Upper lobe of right lung (tissue), 1 donor: ENCODE data around the gene STX1A. TPM values are rescaled to one million over a fixed set of nuclear protein-coding genes. Genes with fewer than 3 reads are reported as not detected.
A peak's percentile ranks its signal among the peaks of the same experiment; 100 is the strongest.

Experiments used
- ATAC-seq: fragments of 200-7000 bp; cut with Tn5 transposase; one replicate; pipeline ENCODE4 v1.9.1; 2020; ENCODE audit warnings: mild to moderate bottlenecking, moderate library complexity
- DNase-seq: peaks from one replicate; pipeline ENCODE4 v3.0.0-alpha.2; 2020
- H3K27ac ChIP-seq: fragments of 200-600 bp; one replicate; pipeline ENCODE4 v1.8.0; 2022
- H3K27me3 ChIP-seq: fragments of 200-600 bp; one replicate; pipeline ENCODE4 v1.8.0; 2022; ENCODE audit warnings: mild to moderate bottlenecking
- H3K36me3 ChIP-seq: fragments of 200-600 bp; one replicate; pipeline ENCODE4 v1.8.0; 2022
- H3K4me1 ChIP-seq: fragments of 200-600 bp; one replicate; pipeline ENCODE4 v1.8.0; 2022
- H3K4me3 ChIP-seq: fragments of 200-600 bp; one replicate; pipeline ENCODE4 v1.8.0; 2022; ENCODE audit warnings: mild to moderate bottlenecking
- H3K9me3 ChIP-seq: fragments of 200-600 bp; one replicate; pipeline ENCODE4 v1.8.0; 2022
- intact Hi-C: fragments of 100-400 bp; cut with DNase I; formaldehyde crosslinking; loops from one replicate; pipeline ENCODE4 v1.11.0; 2022
- total RNA-seq: library from RNA; stranded (reverse); fragmentation: NEBNext Ultra II Directional; extraction: Animal tissue kit (Norgen Biotek cat#: 25700); gene quantifications from one replicate; pipeline ENCODE4 v1.2.1, GENCODE V29; 2021
- TF ChIP-seq, protein P1 (sequence below): fragments of 200-600 bp; IDR thresholded peaks from one replicate; pipeline ENCODE4 v1.8.0; 2022; ENCODE audit warnings: antibody characterized with exemption
- donor health status: DM: no; HTN: yes; CAD: no; lungs with severe emphysema.

Gene STX1A
- total RNA-seq, 1 donor from 2014 or later = 6.3 TPM

DNA sequence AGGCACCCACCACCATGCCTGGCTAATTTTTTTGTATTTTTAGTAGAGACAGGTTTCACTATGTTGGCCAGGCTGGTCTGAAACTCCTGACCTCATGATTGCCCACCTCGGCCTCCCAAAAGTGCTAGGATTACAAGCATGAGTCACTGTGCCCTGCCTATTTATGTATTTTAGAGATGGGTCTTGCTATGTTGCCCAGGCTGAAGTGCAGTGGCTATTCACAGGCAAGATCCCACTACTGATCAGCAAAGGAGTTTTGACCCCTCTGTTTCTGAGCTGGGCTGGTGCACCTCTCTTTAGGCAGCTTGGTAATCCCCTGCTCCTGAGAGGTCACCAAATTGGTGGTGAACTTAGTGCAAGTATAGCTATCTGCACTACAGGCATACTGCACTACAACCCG is 12.9 kb upstream of the STX1A start:
- H3K4me3 ChIP-seq = no peak overlapping the region
- intact Hi-C loops = no loop called here

DNA sequence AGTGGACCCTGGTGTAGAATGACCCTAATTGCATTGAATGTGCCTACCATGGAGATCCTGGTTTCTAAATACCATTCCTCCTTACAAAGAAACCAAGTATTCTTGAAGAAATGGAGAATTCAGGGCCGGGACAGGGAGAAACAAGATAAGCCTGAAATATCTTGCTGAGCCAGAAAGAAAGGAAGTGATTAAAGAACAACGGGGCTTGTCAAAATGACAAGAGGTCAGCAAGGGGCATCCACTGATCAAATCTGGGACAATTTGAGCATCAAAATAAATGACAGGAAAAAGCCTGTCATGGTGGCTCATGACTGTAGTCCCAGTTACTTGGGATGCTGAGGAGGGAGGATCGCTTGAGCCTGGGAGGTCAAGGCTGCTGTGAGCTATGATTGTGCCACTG is 11.0 kb upstream of the STX1A start:
- H3K27ac ChIP-seq = no peak overlapping the region
- H3K4me1 ChIP-seq = no peaks in the 10 kb centered on the region
- H3K36me3 ChIP-seq = no peaks in the 10 kb centered on the region
- H3K27me3 ChIP-seq = peaks cover 7% of the 10 kb centered on the region
- no peaks in the 10 kb centered on the region for H3K9me3 ChIP-seq
- no peak for DNase-seq
- intact Hi-C loops = no loop called here
- TF ChIP-seq, protein P1, sequence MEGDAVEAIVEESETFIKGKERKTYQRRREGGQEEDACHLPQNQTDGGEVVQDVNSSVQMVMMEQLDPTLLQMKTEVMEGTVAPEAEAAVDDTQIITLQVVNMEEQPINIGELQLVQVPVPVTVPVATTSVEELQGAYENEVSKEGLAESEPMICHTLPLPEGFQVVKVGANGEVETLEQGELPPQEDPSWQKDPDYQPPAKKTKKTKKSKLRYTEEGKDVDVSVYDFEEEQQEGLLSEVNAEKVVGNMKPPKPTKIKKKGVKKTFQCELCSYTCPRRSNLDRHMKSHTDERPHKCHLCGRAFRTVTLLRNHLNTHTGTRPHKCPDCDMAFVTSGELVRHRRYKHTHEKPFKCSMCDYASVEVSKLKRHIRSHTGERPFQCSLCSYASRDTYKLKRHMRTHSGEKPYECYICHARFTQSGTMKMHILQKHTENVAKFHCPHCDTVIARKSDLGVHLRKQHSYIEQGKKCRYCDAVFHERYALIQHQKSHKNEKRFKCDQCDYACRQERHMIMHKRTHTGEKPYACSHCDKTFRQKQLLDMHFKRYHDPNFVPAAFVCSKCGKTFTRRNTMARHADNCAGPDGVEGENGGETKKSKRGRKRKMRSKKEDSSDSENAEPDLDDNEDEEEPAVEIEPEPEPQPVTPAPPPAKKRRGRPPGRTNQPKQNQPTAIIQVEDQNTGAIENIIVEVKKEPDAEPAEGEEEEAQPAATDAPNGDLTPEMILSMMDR = no peak
- no peak for ATAC-seq
- no peak overlapping the region for H3K4me3 ChIP-seq

More for the DNA sequence above, 12.9 kb upstream of the STX1A start:
- H3K27me3 ChIP-seq = no peaks in the 10 kb centered on the region
- ATAC-seq (no peak), DNase-seq (no peak)
- TF ChIP-seq, protein P1 = no peak
- H3K27ac ChIP-seq = no peak overlapping the region
- H3K9me3 ChIP-seq = no peaks in the 10 kb centered on the region
- H3K4me1 ChIP-seq = no peaks in the 10 kb centered on the region
- peaks cover 12% of the 10 kb centered on the region for H3K36me3 ChIP-seq

DNA sequence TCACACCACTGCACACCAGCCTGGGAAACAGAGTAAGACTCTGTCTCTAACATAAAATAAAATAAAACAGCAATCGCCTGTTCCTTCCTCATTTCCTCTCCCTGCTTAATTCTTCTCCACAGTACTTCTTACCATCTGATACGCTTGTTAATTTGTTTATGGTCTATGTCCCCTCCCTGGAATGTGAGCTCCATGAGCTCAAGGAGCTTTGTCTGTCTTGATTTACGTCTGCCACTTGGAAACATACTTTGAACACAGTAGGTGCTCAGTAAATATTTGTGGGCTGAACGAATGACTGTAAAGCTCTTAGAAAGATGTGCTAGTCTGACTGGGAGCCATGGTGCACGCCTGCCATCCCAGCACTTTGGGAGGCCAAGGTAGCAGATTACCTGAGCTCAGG is 9.1 kb upstream of the STX1A start:
- no peak for ATAC-seq
- H3K27ac ChIP-seq = no peak overlapping the region
- H3K4me3 ChIP-seq = no peak overlapping the region
- peaks cover 7% of the 10 kb centered on the region for H3K27me3 ChIP-seq
- no peaks in the 10 kb centered on the region for H3K36me3 ChIP-seq
- intact Hi-C loops = loop anchor here (5.0 kb wide), 1 partner anchor 121 kb away; no protein-coding TSS in a partner anchor
- TF ChIP-seq, protein P1 = no peak
- no peaks in the 10 kb centered on the region for H3K9me3 ChIP-seq
- no peak for DNase-seq
- H3K4me1 ChIP-seq = no peaks in the 10 kb centered on the region

DNA sequence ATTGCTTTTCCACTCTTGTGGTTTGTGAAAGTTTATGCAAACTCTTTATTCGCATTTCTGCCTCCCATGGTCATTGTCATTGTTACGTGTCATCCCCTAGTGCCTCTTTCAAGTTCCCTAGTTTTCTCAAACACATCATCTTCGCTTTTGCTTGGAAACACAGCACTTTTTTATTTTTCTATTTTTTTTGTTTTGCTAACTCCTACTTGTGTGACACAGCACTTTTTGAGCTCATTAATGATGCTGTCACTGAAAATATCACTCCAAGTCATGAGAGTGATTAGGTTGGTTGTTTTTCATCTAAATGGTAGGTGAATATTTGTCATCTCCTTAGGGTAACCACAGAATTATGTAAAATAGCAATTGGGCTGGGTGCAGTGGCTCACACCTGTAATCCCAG is 8.5 kb upstream of the STX1A start:
- ATAC-seq = no peak
- Histone ChIP-seq H3K27ac (no peak overlapping the region), H3K4me3 (no peak overlapping the region)

DNA sequence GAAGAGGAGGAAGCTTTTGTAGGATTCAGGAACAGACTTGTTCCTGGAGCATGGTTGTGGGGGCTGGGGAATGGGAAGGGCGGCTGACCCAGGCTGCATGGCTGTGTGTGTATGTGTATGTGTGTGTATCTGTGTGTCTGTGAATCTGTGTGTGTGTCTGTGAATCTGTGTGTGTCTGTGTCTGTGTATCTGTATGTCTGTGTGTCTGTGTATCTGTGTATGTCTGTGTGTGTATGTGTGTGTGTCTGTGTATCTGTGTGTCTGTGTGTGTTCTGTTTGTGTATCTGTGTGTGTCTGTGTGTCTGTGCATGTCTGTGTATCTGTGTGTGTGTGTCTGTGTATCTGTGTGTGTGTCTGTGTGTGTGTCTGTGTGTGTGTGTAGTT is 6.6 kb upstream of the STX1A start:
- Histone ChIP-seq H3K4me3 (no peak overlapping the region), H3K27ac (no peak overlapping the region), H3K27me3 (peaks cover 7% of the 10 kb centered on the region), H3K4me1 (no peaks in the 10 kb centered on the region), H3K36me3 (no peaks in the 10 kb centered on the region), H3K9me3 (no peaks in the 10 kb centered on the region)
- DNase-seq = no peak
- intact Hi-C loops = loop anchor here (5.0 kb wide), 1 partner anchor 119 kb away; no protein-coding TSS in a partner anchor
- peak; percentile 20 for ATAC-seq
- TF ChIP-seq, protein P1 = peak; percentile 4

More for the DNA sequence above, 8.5 kb upstream of the STX1A start:
- DNase-seq = no peak
- H3K36me3 ChIP-seq = no peaks in the 10 kb centered on the region
- TF ChIP-seq, protein P1 = no peak
- no peaks in the 10 kb centered on the region for H3K9me3 ChIP-seq
- intact Hi-C loops = loop anchor here (5.0 kb wide), 1 partner anchor 121 kb away; no protein-coding TSS in a partner anchor
- H3K4me1 ChIP-seq = no peaks in the 10 kb centered on the region
- H3K27me3 ChIP-seq = peaks cover 7% of the 10 kb centered on the region

DNA sequence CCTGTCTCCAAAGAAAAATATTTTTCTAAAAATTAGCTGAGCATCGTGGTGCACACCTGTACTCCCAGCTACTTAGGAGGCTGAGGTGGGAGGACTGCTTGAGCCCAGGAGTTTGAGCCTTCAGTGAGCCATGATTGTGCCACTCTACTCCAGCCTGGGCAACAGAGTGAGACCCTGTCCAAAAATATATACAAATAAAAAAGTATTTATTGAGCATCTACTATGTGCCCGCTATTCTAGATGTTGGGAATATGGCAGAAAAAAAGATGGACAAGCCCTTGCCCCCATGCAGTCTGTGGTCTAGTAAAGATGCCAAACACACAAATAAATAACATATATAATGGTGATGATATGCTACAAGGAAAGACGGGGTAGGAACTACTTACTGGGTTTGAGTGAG is 4.3 kb upstream of the STX1A start:
- Histone ChIP-seq H3K4me1 (peaks cover 7% of the 10 kb centered on the region), H3K27ac (no peak overlapping the region), H3K9me3 (no peaks in the 10 kb centered on the region), H3K27me3 (peaks cover 7% of the 10 kb centered on the region), H3K4me3 (no peak overlapping the region), H3K36me3 (no peaks in the 10 kb centered on the region)
- no peak for DNase-seq
- ATAC-seq = no peak
- intact Hi-C loops = no loop called here
- TF ChIP-seq, protein P1 = no peak
